Activated CD8-positive, alpha-beta T cell treated with anti-CD3 and anti-CD28 coated beads, Interleukin-2, amount 10 ng/mL, durations not matched to agents 7 days and 5 days (primary cell): ENCODE results near the gene TRAIP. TPM values are rescaled to one million over a fixed set of nuclear protein-coding genes. Genes with fewer than 3 reads are reported as not detected.

Source experiments
- ATAC-seq: fragments of 150-1000 bp; cut with Tn5 transposase; one replicate; pipeline ENCODE4 v1.10.0; 2021; ENCODE audit warnings: moderate library complexity
- CTCF ChIA-PET: fragments of 350-600 bp; sonication (Branson Sonifier 250); formaldehyde crosslinking; loops from one replicate; lab custom pipeline; 2021; ENCODE audit warnings: antibody characterized with exemption; lab: Charles Lee
- POLR2A ChIA-PET: fragments of 350-600 bp; sonication (Branson Sonifier 250); formaldehyde crosslinking; loops from one replicate; lab custom pipeline; 2021; ENCODE audit warnings: antibody characterized with exemption; lab: Charles Lee
- DNase-seq: peaks from one replicate; pipeline ENCODE4 v3.0.0-alpha.2; 2020
- H3K27ac Mint-ChIP-seq: one replicate; pipeline ENCODE4 v1.8.0; 2021; ENCODE audit warnings: mild to moderate bottlenecking, mixed read lengths
- H3K27me3 Mint-ChIP-seq: one replicate; pipeline ENCODE4 v1.8.0; 2021; ENCODE audit warnings: low read depth, mixed read lengths
- H3K36me3 Mint-ChIP-seq: one replicate; pipeline ENCODE4 v1.8.0; 2021; ENCODE audit warnings: low read depth, mixed read lengths
- H3K4me1 Mint-ChIP-seq: one replicate; pipeline ENCODE4 v1.8.0; 2021; ENCODE audit warnings: low read depth, mixed read lengths
- H3K4me3 Mint-ChIP-seq: one replicate; pipeline ENCODE4 v1.8.0; 2021; ENCODE audit warnings: mild to moderate bottlenecking, mixed read lengths
- H3K9me3 Mint-ChIP-seq: one replicate; pipeline ENCODE4 v1.8.0; 2022; ENCODE audit warnings: mixed read lengths; ENCODE audit not compliant: insufficient read depth
- total RNA-seq, 2 experiments: library from RNA; stranded (reverse); gene quantifications; one replicate each; pipeline ENCODE4 v1.2.3, GENCODE V29; 2021

Gene TRAIP
- total RNA-seq, 2 experiments from 2014 or later: 32.0 to 32.9 TPM

- H3K9me3 Mint-ChIP-seq: no peaks in the 10 kb centered on the region
- H3K27me3 Mint-ChIP-seq: peaks cover 22% of the 10 kb centered on the region
- H3K27ac Mint-ChIP-seq: no peak overlapping the region
- H3K4me1 Mint-ChIP-seq: no peaks in the 10 kb centered on the region
- no peak overlapping the region for H3K4me3 Mint-ChIP-seq
- peak; percentile 29 for DNase-seq
- no peaks in the 10 kb centered on the region for H3K36me3 Mint-ChIP-seq
- POLR2A ChIA-PET: interaction anchor here (1.1 kb wide), 1 partner anchor 17 kb away, joined by 4 read pairs; no protein-coding TSS in a partner anchor
- CTCF ChIA-PET: no interaction called here
- ATAC-seq: peak; percentile 64
Observed at GRCh38 chr3:49872801-49873281, 16.5 kb upstream of the TRAIP start.

GRCh38 chr3:49871531-49872153, 15.3 kb upstream of the TRAIP start:
- POLR2A ChIA-PET: interaction anchor here (1.0 to 1.2 kb wide), 2 partner anchors 8 to 16 kb away, joined by 4 to 5 read pairs; no protein-coding TSS in a partner anchor
- CTCF ChIA-PET: interaction anchor here (1.2 kb wide), 1 partner anchor 33 kb away, joined by 4 read pairs; no protein-coding TSS in a partner anchor
- no peaks in the 10 kb centered on the region for H3K36me3 Mint-ChIP-seq
- DNase-seq (no peak), ATAC-seq (no peak)
- H3K4me1 Mint-ChIP-seq: no peaks in the 10 kb centered on the region
- no peak overlapping the region for H3K27ac Mint-ChIP-seq
- peaks cover 31% of the 10 kb centered on the region for H3K27me3 Mint-ChIP-seq
- no peak overlapping the region for H3K4me3 Mint-ChIP-seq
- H3K9me3 Mint-ChIP-seq: no peaks in the 10 kb centered on the region

DNA sequence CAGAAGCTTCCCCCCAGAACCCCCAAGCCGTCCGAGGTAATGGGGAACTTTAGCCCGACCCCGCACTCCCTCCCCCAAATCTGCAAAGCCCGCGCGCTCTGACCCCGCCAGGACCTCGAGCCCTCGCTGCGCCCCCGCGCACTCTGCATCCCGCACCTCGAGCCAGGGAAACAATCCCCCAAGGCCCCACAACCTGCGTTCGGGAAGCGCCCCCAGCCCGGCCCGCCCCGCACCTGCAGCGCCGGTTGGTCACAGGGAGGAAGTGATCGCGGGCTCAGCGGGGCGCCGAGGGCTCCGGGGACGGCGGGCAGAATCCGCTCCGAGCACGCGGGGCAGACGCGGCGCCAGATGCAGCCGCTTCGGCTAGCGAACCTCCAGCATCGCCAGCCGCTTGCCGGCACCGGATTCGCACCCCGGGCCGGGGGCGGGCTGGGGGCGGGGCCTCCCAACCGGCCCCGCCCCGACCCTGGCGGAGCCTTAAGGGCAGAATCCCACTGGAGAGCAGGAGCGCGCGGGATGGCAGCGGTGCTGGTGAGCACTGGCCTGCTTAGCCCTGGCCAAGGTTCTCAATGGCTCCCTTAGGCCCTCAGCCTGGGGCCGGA, 13.3 kb upstream of the TRAIP start, which contains the start of gene CAMKV:
TSS of gene CAMKV (minus strand) at position 382 of the 602 bp plus-strand sequence. CDS start 7,518 bp downstream, outside the sequence.
- Mint-ChIP-seq H3K4me1 (no peaks in the 10 kb centered on the region), H3K9me3 (no peaks in the 10 kb centered on the region), H3K36me3 (no peaks in the 10 kb centered on the region), H3K4me3 (peak within 1 kb of the TSS; percentile 22), H3K27ac (no peak within 1 kb of the TSS), H3K27me3 (peaks cover 34% of the 10 kb centered on the region)
- POLR2A ChIA-PET: no interaction called here
- CTCF ChIA-PET: no interaction called here
- DNase-seq (peak; percentile 38), ATAC-seq (peak; percentile 69)

GRCh38 chr3:49868862-49869466, 12.6 kb upstream of the TRAIP start:
- ChIA-PET CTCF (no interaction called here), POLR2A (no interaction called here)
- Mint-ChIP-seq H3K4me1 (no peaks in the 10 kb centered on the region), H3K4me3 (no peak overlapping the region), H3K9me3 (no peaks in the 10 kb centered on the region), H3K27ac (no peak overlapping the region), H3K27me3 (peaks cover 36% of the 10 kb centered on the region), H3K36me3 (no peaks in the 10 kb centered on the region)
- no peak for DNase-seq
- ATAC-seq: no peak

DNA sequence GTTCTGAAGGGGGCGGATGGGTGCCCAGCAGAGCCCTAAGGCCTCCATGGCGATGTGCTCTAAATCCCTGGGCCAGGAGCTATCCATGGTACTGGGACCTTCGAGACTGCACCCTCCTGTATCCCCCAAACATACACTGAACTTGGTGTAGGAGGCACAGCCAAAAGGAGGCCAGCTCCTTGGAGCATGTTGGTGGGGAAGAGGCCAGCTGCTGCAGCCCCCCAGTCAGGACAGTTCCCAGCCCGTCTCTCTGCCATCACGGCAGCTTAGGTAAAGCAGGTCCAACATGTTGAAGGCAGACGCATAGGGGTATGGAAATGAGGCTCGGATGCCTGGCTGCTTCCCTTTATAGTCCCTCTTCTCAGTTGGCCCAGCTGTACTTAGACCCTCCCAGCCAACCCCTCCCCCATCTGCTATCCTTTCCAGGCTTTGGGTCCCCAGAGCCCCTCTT, 11.5 kb upstream of the TRAIP start:
- ChIA-PET CTCF (no interaction called here), POLR2A (no interaction called here)
- H3K4me3 Mint-ChIP-seq: no peak overlapping the region
- no peaks in the 10 kb centered on the region for H3K9me3 Mint-ChIP-seq
- peak; percentile 67 for DNase-seq
- peak; percentile 43 for ATAC-seq
- peaks cover 40% of the 10 kb centered on the region for H3K27me3 Mint-ChIP-seq
- no peaks in the 10 kb centered on the region for H3K36me3 Mint-ChIP-seq
- H3K4me1 Mint-ChIP-seq: no peaks in the 10 kb centered on the region
- no peak overlapping the region for H3K27ac Mint-ChIP-seq

DNA sequence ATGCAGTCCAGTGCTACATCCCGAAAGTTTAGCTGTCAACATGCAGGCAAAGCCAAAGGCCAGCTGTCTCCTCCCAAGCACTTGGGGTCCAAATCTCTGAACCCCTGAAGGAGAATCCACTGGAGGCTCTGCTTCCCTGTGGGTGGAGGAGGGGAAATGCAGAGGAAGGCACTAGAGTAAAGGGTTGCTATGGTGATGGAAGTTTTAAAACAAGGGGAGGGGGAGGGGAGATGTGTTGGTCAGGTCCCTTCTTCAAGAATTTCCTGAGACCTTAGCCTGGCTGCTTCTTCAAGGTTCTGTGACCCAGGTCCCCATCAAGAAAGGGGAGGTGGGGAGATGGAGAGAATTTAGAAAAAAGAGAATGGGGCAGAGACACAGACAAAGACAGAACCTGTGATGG, 11.0 kb upstream of the TRAIP start:
- no peak for ATAC-seq
- Mint-ChIP-seq H3K4me1 (no peaks in the 10 kb centered on the region), H3K36me3 (no peaks in the 10 kb centered on the region), H3K4me3 (no peak overlapping the region), H3K27ac (no peak overlapping the region), H3K27me3 (peaks cover 40% of the 10 kb centered on the region), H3K9me3 (no peaks in the 10 kb centered on the region)
- no peak for DNase-seq
- POLR2A ChIA-PET: no interaction called here
- CTCF ChIA-PET: no interaction called here

- H3K27ac Mint-ChIP-seq: no peak overlapping the region
- peaks cover 30% of the 10 kb centered on the region for H3K27me3 Mint-ChIP-seq
- no peaks in the 10 kb centered on the region for H3K4me1 Mint-ChIP-seq
- H3K9me3 Mint-ChIP-seq: no peaks in the 10 kb centered on the region
- no peak for ATAC-seq
- H3K36me3 Mint-ChIP-seq: no peaks in the 10 kb centered on the region
- no peak overlapping the region for H3K4me3 Mint-ChIP-seq
- DNase-seq: no peak
- ChIA-PET POLR2A (no interaction called here), CTCF (no interaction called here)
Observed at GRCh38 chr3:49865198-49865784, 8.9 kb upstream of the TRAIP start.

DNA sequence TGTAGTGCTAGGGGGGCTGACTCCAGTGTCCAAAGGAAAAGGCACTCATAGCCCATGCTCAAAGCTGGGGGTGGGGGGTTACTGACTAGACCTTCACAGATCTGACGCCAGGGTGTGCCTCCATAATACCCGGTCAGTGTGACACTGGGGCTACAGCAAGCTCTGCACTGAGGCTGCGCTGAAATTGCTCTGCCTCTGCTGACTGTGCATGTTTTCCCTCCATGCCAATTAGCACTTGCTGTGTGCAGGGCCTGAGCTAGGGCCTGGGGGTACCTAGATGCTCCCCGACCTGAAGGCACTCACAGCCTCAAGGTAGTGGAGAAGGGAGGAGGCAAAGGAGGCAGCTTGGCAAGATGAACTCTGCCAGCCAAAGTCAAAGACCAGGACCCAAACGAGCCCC, 8.1 kb upstream of the TRAIP start:
- POLR2A ChIA-PET: interaction anchor here (0.6 kb wide), 1 partner anchor 24 kb away, joined by 3 read pairs; no protein-coding TSS in a partner anchor
- H3K9me3 Mint-ChIP-seq: no peaks in the 10 kb centered on the region
- CTCF ChIA-PET: no interaction called here

GRCh38 chr3:49859576-49860305, 3.4 kb upstream of the TRAIP start:
- Mint-ChIP-seq H3K9me3 (no peaks in the 10 kb centered on the region), H3K36me3 (peaks cover 3% of the 10 kb centered on the region), H3K4me3 (no peak overlapping the region), H3K4me1 (peaks cover 15% of the 10 kb centered on the region), H3K27ac (no peak overlapping the region), H3K27me3 (peaks cover 6% of the 10 kb centered on the region)
- ChIA-PET POLR2A (interaction anchor here (0.7 kb wide), 1 partner anchor 86 kb away, joined by 3 read pairs; no protein-coding TSS in a partner anchor), CTCF (no interaction called here)
- no peak for DNase-seq
- ATAC-seq: no peak

More for the DNA sequence above, 8.1 kb upstream of the TRAIP start:
- Mint-ChIP-seq H3K36me3 (no peaks in the 10 kb centered on the region), H3K4me3 (no peak overlapping the region), H3K27me3 (peaks cover 28% of the 10 kb centered on the region), H3K4me1 (no peaks in the 10 kb centered on the region), H3K27ac (no peak overlapping the region)
- no peak for DNase-seq
- ATAC-seq: no peak

DNA sequence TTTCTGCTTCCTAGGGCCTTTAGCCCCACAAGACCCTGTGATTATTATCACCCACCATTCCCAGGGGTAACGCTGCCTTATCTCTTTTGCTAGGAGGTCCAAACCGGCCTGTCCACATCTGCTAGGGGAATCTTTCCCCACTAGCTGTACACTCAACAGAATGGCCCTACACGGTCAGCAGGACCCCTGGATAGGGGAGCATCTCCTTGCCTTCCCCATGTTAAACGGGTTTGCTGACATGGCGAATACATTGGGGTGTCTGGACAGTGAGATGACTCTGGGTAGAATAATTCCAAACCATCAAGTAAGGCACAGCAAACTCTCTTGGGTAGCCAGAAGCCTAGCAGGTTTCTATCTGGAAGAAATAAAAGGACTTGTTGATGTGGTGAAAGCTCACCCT, 702 bp downstream of the TRAIP start:
- no peak for DNase-seq
- ATAC-seq: no peak
- peak overlapping the region; percentile 95 for H3K27ac Mint-ChIP-seq
- POLR2A ChIA-PET: interaction anchor here (0.8 to 1.2 kb wide), 6 partner anchors 11 to 69 kb away, joined by 3 to 6 read pairs (median 3); partner anchors contain the start of gene INKA1
- CTCF ChIA-PET: interaction anchor here (1.0 to 5.6 kb wide), 3 partner anchors 16 to 53 kb away, joined by 4 to 42 read pairs (median 8); partner anchors contain the start of gene INKA1
- no peaks in the 10 kb centered on the region for H3K27me3 Mint-ChIP-seq
- H3K4me1 Mint-ChIP-seq: peaks cover 21% of the 10 kb centered on the region
- no peaks in the 10 kb centered on the region for H3K9me3 Mint-ChIP-seq
- peaks cover 7% of the 10 kb centered on the region for H3K36me3 Mint-ChIP-seq
- peak overlapping the region; percentile 99 for H3K4me3 Mint-ChIP-seq

DNA sequence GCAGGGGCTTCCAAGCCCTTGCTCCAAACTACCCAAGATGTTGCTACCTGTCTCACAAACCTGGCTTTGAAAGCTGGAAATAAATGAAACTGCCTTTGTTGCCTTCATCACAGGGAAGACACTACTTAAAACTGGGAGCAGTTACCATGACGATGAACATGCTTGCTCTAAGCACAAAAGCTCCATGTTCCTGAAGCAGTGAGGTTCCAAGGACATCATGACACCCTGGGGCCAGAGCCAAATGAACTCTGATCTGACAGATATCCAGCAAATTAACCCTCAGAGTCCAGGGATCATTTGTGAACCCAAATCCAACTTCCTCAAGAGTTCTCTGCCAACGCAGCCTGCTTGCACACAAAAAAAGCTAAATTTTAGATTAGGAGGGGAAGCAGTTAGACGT, 10.7 kb downstream of the TRAIP start:
- Mint-ChIP-seq H3K4me1 (no peaks in the 10 kb centered on the region), H3K9me3 (no peaks in the 10 kb centered on the region), H3K4me3 (no peak overlapping the region), H3K27ac (no peak overlapping the region), H3K27me3 (no peaks in the 10 kb centered on the region), H3K36me3 (peaks cover 31% of the 10 kb centered on the region)
- no peak for ATAC-seq
- ChIA-PET POLR2A (interaction anchor here (1.2 to 1.5 kb wide), 2 partner anchors 10 to 34 kb away, joined by 3 to 6 read pairs; no protein-coding TSS in a partner anchor), CTCF (interaction anchor here (1.0 kb wide), 1 partner anchor 42 kb away, joined by 3 read pairs; the partner anchor contains the start of gene INKA1)
- DNase-seq: no peak
